WTC11 (cell line): ENCODE results near the gene TTC7B. TPM values are rescaled to one million over a fixed set of nuclear protein-coding genes. Genes with fewer than 3 reads are reported as not detected.

Experiments used
- ATAC-seq: fragments of 200-7000 bp; cut with Tn5 transposase; 2 replicates; pipeline ENCODE4 v1.10.0; 2021; ENCODE audit warnings: mild to moderate bottlenecking, moderate library complexity
- CTCF ChIA-PET: fragments of 300-600 bp; sonication (Branson Sonifier 250); formaldehyde crosslinking; loops from one replicate; lab custom pipeline; 2021; ENCODE audit warnings: antibody characterized with exemption; lab: Charles Lee
- POLR2A ChIA-PET: fragments of 350-600 bp; sonication (Branson Sonifier 250); formaldehyde crosslinking; loops from one replicate; lab custom pipeline; 2021; ENCODE audit warnings: antibody characterized with exemption; lab: Charles Lee
- DNase-seq: peaks from one replicate; pipeline ENCODE4 v3.0.0; 2021; ENCODE audit warnings: low spot score
- H3K27ac Mint-ChIP-seq: 2 replicates; pipeline ENCODE4 v1.8.0; 2021; ENCODE audit warnings: mixed read lengths
- H3K27me3 Mint-ChIP-seq: 2 replicates; pipeline ENCODE4 v1.8.0; 2021; ENCODE audit warnings: low read depth, mild to moderate bottlenecking, moderate library complexity, mixed read lengths
- H3K36me3 Mint-ChIP-seq: 2 replicates; pipeline ENCODE4 v1.8.0; 2021; ENCODE audit warnings: mixed read lengths
- H3K4me1 Mint-ChIP-seq: 2 replicates; pipeline ENCODE4 v1.8.0; 2022; ENCODE audit warnings: mixed read lengths
- H3K4me3 Mint-ChIP-seq: 2 replicates; pipeline ENCODE4 v1.8.0; 2021; ENCODE audit warnings: mild to moderate bottlenecking, moderate library complexity, mixed read lengths
- H3K9me3 Mint-ChIP-seq: 2 replicates; pipeline ENCODE4 v1.8.0; 2021; ENCODE audit warnings: mixed read lengths
- AFF4 ChIP-seq: sonication (generic); formaldehyde crosslinking; IDR thresholded peaks from 2 replicates; pipeline ENCODE4 v1.8.1; 2023; ENCODE audit warnings: mild to moderate bottlenecking, missing genetic modification reagents, borderline replicate concordance
- ATF1 ChIP-seq: sonication (generic); formaldehyde crosslinking; IDR thresholded peaks from 2 replicates; pipeline ENCODE4 v1.8.1; 2023; ENCODE audit warnings: mild to moderate bottlenecking, moderate library complexity, missing genetic modification reagents
- CDX4 ChIP-seq: fragments of 250-450 bp; sonication (Bioruptor Pico); IDR thresholded peaks from 2 replicates; pipeline ENCODE4 v1.9.0; 2021; ENCODE audit warnings: moderate library complexity, mild to moderate bottlenecking, inconsistent platforms, borderline replicate concordance
- E2F4 ChIP-seq: sonication (generic); formaldehyde crosslinking; IDR thresholded peaks from 2 replicates; pipeline ENCODE4 v1.8.1; 2022; ENCODE audit warnings: low read depth, mild to moderate bottlenecking, moderate library complexity, missing genetic modification reagents, borderline replicate concordance
- EMX1 ChIP-seq: fragments of 250-450 bp; sonication (Bioruptor Pico); IDR thresholded peaks from 2 replicates; pipeline ENCODE4 v1.8.0; 2021; ENCODE audit warnings: mild to moderate bottlenecking
- FOXP1 ChIP-seq: sonication (generic); formaldehyde crosslinking; IDR thresholded peaks from 2 replicates; pipeline ENCODE4 v1.8.0; 2022; ENCODE audit warnings: missing genetic modification reagents, mild to moderate bottlenecking, moderate library complexity, borderline replicate concordance
- GABPB1 ChIP-seq: sonication (generic); formaldehyde crosslinking; IDR thresholded peaks from 2 replicates; pipeline ENCODE4 v1.8.1; 2023; ENCODE audit warnings: mild to moderate bottlenecking, missing genetic modification reagents
- HMGA2 ChIP-seq: fragments of 250-450 bp; sonication (Bioruptor Pico); IDR thresholded peaks from 2 replicates; pipeline ENCODE4 v1.4.0; 2021; ENCODE audit warnings: mild to moderate bottlenecking, moderate library complexity
- HMGXB4 ChIP-seq: sonication (generic); formaldehyde crosslinking; IDR thresholded peaks from 2 replicates; pipeline ENCODE4 v1.8.1; 2023; ENCODE audit warnings: mild to moderate bottlenecking, moderate library complexity, missing genetic modification reagents
- JAZF1 ChIP-seq: fragments of 250-450 bp; sonication (Bioruptor Pico); IDR thresholded peaks from 2 replicates; pipeline ENCODE4 v1.9.0; 2021; ENCODE audit warnings: moderate library complexity, mild to moderate bottlenecking, inconsistent platforms
- JUN ChIP-seq: sonication (generic); formaldehyde crosslinking; IDR thresholded peaks from 2 replicates; pipeline ENCODE4 v1.8.0; 2023; ENCODE audit warnings: mild to moderate bottlenecking, missing genetic modification reagents
- NFATC4 ChIP-seq: fragments of 250-450 bp; sonication (Bioruptor Pico); IDR thresholded peaks from 2 replicates; pipeline ENCODE4 v1.9.0; 2021; ENCODE audit warnings: mild to moderate bottlenecking
- NFE2L1 ChIP-seq: sonication (generic); formaldehyde crosslinking; IDR thresholded peaks from 2 replicates; pipeline ENCODE4 v1.8.1; 2023; ENCODE audit warnings: missing genetic modification reagents
- RORB ChIP-seq: fragments of 250-450 bp; sonication (Bioruptor Pico); IDR thresholded peaks from 2 replicates; pipeline ENCODE4 v1.9.0; 2021; ENCODE audit warnings: mild to moderate bottlenecking
- SOX15 ChIP-seq: fragments of 250-450 bp; sonication (Bioruptor Pico); IDR thresholded peaks from 2 replicates; pipeline ENCODE4 v1.9.0; 2021; ENCODE audit warnings: mild to moderate bottlenecking
- TEAD4 ChIP-seq: sonication (generic); formaldehyde crosslinking; IDR thresholded peaks from 2 replicates; pipeline ENCODE4 v1.8.0; 2022; ENCODE audit warnings: mild to moderate bottlenecking, missing genetic modification reagents
- TP53 ChIP-seq: sonication (generic); formaldehyde crosslinking; IDR thresholded peaks from 2 replicates; pipeline ENCODE4 v1.8.1; 2023; ENCODE audit warnings: mild to moderate bottlenecking, missing genetic modification reagents
- ZBTB21 ChIP-seq: sonication (generic); formaldehyde crosslinking; IDR thresholded peaks from 2 replicates; pipeline ENCODE4 v1.8.1; 2023; ENCODE audit warnings: mild to moderate bottlenecking, missing genetic modification reagents, borderline replicate concordance
- ZNF263 ChIP-seq: sonication (generic); formaldehyde crosslinking; IDR thresholded peaks from 2 replicates; pipeline ENCODE4 v1.8.1; 2022; ENCODE audit warnings: low read depth, mild to moderate bottlenecking, moderate library complexity, missing genetic modification reagents
- ZNF423 ChIP-seq: fragments of 250-450 bp; sonication (Bioruptor Pico); IDR thresholded peaks from 2 replicates; pipeline ENCODE4 v2.1.2; 2022; ENCODE audit warnings: mild to moderate bottlenecking, moderate library complexity
- total RNA-seq: library from RNA; stranded (reverse); gene quantifications from 3 replicates; pipeline ENCODE4 v1.2.3, GENCODE V29; 2021

Gene TTC7B
- total RNA-seq, 1 experiment from 2014 or later, result 27.6 TPM

GRCh38 chr14:90536511-90537191 lies 279.6 kb downstream of the TTC7B start:
- POLR2A ChIA-PET, result no interaction called here
- Mint-ChIP-seq H3K27me3 (no peaks in the 10 kb centered on the region; the same call in 1 of the 2 replicates), H3K36me3 (no peaks in the 10 kb centered on the region), H3K27ac (no peak overlapping the region; the same call in 1 of the 2 replicates), H3K4me1 (peaks cover 17% of the 10 kb centered on the region), H3K4me3 (no peak overlapping the region), H3K9me3 (no peaks in the 10 kb centered on the region)
- CTCF ChIA-PET, result interaction anchor here (1.6 kb wide), 1 partner anchor 10 kb away, joined by 4 read pairs; no protein-coding TSS in a partner anchor
- DNase-seq (no peak), ATAC-seq (no peak)
- TF ChIP-seq ATF1 (CRISPR knock-in tag), result no peak
- no peak for TF ChIP-seq E2F4 (CRISPR knock-in tag)
- TF ChIP-seq NFATC4 (CRISPR knock-in tag), result no peak
- TF ChIP-seq ZBTB21 (CRISPR knock-in tag), result no peak
- no peak for TF ChIP-seq TP53 (CRISPR knock-in tag)
- no peak for TF ChIP-seq GABPB1 (CRISPR knock-in tag)
- TF ChIP-seq NFE2L1 (CRISPR knock-in tag), result no peak
- no peak for TF ChIP-seq ZNF263 (CRISPR knock-in tag)

- ChIA-PET CTCF (interaction anchor here (0.9 to 1.6 kb wide), 3 partner anchors 11 to 161 kb away, joined by 3 to 4 read pairs (median 4); no protein-coding TSS in a partner anchor), POLR2A (no interaction called here)
- Mint-ChIP-seq H3K4me3 (no peak overlapping the region), H3K27ac (peak overlapping the region; percentile 38; the same call in 1 of the 2 replicates), H3K4me1 (peaks cover 17% of the 10 kb centered on the region), H3K36me3 (no peaks in the 10 kb centered on the region), H3K9me3 (no peaks in the 10 kb centered on the region), H3K27me3 (no peaks in the 10 kb centered on the region; the same call in 1 of the 2 replicates)
- TF ChIP-seq EMX1 (CRISPR knock-in tag), result no peak
- DNase-seq (no peak), ATAC-seq (no peak)
Measured at GRCh38 chr14:90536092-90536491, 280.1 kb downstream of the TTC7B start.

GRCh38 chr14:90535556-90536090 lies 280.6 kb downstream of the TTC7B start:
- Mint-ChIP-seq H3K36me3 (no peaks in the 10 kb centered on the region), H3K27me3 (no peaks in the 10 kb centered on the region; the same call in 1 of the 2 replicates), H3K4me1 (peaks cover 17% of the 10 kb centered on the region), H3K9me3 (no peaks in the 10 kb centered on the region), H3K27ac (0 out of 2 replicates have a peak overlapping the region, but pooled peaks have one; percentile 24), H3K4me3 (no peak overlapping the region)
- POLR2A ChIA-PET, result no interaction called here
- no peak for ATAC-seq
- CTCF ChIA-PET, result interaction anchor here (0.9 to 1.6 kb wide), 3 partner anchors 11 to 161 kb away, joined by 3 to 4 read pairs (median 4); no protein-coding TSS in a partner anchor
- no peak for DNase-seq
- TF ChIP-seq RORB (CRISPR knock-in tag) (no peak), AFF4 (CRISPR knock-in tag) (no peak), HMGXB4 (no peak), NFATC4 (CRISPR knock-in tag) (no peak), HMGA2 (CRISPR knock-in tag) (no peak), JAZF1 (CRISPR knock-in tag) (no peak), CDX4 (CRISPR knock-in tag) (no peak), ZNF423 (CRISPR knock-in tag) (no peak), FOXP1 (no peak), SOX15 (CRISPR knock-in tag) (no peak), TEAD4 (no peak), JUN (no peak)
